ENCODE data around the gene ACSM6.

Gene ACSM6

DNA sequence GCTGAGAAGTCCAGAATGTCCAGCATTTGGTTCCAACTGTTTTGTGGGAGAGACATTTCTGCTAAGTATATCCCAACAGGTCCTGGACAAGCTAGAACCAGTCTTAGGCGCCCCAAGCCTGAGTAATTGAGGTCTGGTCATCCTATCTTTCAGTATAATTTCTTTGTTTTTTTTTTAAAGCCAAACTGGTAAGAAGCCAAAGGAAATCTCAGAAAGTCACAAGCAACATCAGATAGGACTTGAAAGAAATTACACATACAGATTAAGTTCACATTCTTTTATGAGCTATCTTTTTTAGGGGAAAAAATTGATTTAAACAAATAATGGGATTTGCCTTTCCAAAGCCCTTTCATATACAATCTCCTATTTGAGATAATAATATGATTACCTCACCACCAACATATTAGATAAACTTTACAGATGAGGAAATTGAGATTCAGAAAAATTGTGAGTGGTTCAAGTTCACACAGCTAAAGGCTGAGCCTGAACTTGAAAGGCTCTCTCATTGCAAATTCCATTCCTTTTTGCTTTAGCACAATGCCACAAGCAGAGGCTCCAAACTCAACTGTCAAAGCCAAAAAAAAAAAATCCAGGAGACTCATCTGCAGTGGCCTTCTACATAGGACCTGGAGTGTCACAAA lies 81.8 kb downstream of the ACSM6 start:
- no peak for DNase-seq

DNA sequence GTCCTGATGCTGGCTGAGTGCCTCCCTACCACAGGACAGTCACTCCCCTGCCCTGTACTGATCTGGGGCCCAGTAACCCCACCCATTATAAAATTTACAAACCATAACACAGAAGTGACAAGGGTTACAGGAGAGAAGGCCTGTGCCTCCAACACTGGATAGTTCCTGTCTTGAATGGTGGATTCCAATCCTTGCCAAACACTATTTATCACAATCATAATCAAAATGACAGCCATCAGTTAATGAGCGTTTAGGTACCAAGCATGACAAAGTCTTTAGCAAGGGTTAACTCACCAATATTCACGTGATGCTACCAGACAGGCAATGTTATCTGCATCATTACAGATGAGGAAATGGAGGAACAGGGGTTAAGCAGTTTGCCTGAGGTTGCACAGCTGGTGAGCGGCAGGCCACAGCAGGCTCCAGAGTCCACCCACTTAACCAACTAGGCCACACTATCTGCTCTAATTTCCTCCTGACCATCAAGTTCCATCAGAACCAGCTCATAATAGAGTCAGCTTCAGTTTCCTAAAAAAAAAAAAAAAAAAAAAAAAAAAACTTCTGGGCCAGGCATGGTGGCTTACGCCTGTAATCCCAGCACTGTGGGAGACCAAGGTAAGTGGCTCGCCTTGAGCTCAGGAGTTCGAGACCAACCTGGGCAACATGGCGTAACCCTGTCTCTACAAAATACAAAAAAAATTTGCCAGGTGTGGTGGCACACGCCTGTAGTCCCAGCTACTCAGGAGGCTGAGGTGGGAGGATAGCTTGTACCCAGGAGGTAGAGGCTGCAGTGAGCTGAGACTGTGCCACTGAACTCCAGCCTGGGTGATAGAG lies 82.5 kb downstream of the ACSM6 start:
- DNase-seq, result no peak

GRCh38 chr10:95277201-95277570 lies 83.1 kb downstream of the ACSM6 start:
- no peak for DNase-seq

GRCh38 chr10:95277614-95278013 lies 83.6 kb downstream of the ACSM6 start:
- no peak for DNase-seq
